GM18499 (cell line): ENCODE measurements around the gene PCDH8.
"Not testable (repeated sequence)": the region's sequence is repeated elsewhere in the genome, so short reads cannot be mapped to it uniquely, and the experiment has no call there.

Source experiments
- ATAC-seq: cut with Tn5 transposase; IDR thresholded peaks from one replicate; pipeline ENCODE4 v1.9.1; 2021; ENCODE audit warnings: moderate number of reproducible peaks; ENCODE audit not compliant: insufficient read depth, unreplicated experiment

The PCDH8 gene

DNA sequence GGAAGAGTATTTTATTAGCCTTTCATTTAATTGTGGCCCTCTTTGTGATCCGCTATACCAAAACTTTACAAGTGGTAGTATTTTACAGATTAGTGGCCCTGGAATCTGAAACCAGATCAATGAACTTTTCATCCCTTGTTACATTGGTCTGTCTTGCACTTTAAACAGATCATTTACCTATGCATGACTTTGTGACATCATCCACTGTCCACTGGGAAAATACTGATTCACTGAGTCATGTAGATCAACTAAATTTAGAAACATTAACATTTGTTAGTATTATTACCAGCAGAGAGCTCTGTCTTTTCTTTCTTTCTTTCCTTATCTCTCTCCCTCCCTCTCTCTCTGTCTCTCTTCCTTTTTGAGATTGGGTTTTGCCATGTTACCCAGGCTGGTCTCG, 17.5 kb downstream of the PCDH8 start:
- ATAC-seq = no peak

DNA sequence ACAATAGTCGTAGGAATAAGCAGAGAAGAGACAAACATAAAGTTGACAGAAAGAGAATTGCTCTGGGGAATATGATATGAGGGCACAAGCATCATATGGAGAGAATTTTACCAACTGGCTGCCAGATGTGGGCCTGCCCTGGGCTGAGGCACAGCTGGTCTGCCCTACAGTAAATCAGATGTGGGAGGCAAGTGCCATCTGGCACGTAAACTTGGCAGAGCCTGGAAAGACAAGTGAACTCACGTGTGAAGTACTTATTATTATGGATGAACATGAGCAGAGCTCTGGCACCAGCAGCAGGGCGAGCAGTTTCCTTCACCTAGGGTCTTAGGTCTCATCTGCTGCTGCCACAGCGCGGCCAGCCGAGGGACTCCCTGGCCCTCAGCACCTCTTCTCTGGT, 20.6 kb downstream of the PCDH8 start:
- ATAC-seq = no peak

DNA sequence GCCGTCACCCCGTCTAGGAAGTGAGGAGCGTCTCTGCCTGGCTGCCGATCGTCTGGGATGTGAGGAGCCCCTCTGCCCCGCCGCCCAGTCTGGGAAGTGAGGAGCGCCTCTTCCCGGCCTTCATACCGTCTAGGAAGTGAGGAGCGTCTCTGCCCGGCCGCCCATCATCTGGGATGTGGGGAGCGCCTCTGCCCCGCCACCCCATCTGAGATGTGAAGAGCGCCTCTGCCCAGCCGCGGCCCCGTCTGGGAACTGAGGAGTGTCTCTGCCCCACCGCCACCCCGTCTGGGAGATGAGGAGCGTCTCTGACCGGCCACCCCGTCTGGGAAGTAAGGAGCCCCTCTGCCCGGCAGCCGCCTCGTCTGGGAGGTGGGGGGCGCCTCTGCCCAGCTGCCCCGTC, 30.6 kb downstream of the PCDH8 start:
- not testable (repeated sequence) for ATAC-seq

DNA sequence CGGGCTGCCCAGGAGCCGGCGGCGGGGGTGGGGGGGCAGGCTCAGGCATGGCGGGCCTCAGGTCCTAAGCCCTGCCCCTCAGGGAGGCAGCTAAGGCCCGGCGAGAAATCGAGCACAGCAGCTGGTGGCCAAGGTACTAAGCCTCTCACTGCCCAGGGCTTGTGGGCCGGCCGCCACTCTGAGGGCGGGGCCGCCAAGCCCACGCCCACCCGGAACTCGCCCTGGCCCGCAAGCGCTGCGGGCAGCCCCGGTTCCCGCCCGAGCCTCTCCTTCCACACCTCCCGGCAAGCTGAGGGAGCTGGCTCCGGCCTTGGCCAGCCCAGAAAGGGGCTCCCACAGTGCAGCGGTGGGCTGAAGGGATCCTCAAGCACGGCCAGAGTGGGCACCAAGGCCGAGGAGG, 33.1 kb downstream of the PCDH8 start:
- ATAC-seq = no peak

DNA sequence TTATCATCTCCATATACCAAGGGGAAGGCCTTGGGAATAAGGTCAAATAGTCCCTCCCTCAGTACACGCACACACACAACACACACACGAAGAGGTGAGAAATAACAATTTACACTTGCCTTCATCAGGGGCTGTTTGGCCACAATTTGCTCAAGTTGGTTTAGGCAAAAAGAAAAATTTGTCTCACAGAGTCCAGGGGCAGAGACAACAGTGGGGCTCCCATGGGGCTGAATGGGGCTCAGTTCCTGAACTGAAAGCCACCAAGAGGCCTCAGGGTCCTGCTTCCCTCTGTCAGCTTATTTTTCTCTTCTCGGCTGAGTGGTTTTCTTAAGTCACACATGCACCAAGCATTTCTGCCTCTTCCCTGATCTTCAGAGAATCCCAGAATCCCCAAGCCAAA, 35.5 kb downstream of the PCDH8 start:
- ATAC-seq = no peak

DNA sequence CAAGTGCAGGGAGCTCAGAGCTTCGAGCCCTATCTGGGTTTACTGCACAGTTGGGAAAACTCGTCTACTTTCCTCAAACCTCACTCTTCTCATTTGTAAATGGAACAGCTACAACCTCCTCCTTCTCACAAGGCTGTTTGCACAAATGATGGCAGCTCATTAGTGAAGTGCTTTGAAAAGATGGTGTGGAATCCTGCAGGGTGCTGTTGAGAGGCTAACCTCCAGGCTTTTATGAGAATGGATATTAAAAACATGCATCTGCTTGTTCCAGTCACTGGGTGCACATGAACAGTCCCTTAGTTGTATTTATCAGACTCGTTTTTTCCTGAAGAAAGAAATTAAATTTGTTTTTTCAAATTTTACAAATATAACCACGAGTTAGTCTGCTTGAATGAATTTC, 36.6 kb downstream of the PCDH8 start:
- no peak for ATAC-seq

DNA sequence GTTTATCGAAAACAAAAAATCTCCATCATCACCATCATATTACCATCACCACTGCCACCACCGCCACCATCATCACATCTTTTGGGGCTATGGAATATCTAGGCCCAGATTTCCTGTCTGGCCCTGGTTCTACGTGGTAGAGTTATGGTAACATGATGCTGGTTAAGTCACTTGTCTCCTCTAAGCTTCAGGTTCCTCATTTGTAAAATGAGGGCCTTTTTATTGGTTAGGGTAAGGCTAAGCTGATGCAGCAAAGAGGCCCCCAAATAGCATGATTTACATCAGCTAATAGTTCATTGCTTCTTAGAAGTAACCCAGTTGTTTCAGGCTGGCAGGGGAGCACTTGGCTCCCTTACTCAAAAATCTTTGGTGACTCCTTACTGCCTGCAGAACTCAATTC, 37.9 kb downstream of the PCDH8 start:
- ATAC-seq = no peak

DNA sequence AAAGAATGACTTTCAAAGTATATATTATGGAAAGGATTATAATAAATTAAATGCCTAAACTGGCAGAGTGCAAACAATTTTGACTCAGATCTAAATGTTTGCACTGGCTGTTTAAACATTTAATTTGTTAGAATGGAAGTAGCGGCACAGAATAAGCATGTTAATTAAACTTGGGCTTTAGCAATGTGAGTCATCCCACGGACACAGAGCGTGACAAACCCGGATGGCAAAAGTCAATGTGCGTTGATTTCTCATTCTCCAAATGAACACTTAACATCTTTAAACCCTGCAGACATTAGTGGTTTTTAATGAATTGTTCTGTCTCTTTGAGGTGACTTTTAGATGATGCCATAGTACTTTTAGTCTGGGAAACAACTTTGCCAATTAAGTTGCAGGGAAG, 38.4 kb downstream of the PCDH8 start:
- no peak for ATAC-seq

DNA sequence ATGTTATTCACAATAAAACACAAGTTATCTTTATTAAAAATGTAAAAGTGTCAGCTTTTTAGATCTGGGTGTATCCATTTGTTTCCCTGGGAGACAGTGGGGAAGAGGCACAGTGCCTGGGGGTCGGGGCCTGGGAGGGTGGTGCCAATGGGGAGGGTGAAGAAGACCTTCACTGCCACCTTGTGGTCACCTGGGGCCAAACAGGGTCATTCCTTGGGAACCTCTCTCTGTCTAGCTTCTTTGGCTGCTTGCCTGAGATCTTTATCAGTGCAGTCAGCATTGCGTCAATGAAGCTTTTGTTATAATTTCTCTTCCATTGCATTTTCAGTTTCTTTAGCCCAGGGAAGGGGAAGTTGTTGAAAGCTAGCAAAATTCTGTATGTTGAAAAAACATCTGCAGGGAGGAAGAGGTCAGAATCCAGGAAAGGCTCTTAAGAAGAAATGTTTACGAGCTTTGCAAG, 39.1 kb downstream of the PCDH8 start:
- no peak for ATAC-seq

DNA sequence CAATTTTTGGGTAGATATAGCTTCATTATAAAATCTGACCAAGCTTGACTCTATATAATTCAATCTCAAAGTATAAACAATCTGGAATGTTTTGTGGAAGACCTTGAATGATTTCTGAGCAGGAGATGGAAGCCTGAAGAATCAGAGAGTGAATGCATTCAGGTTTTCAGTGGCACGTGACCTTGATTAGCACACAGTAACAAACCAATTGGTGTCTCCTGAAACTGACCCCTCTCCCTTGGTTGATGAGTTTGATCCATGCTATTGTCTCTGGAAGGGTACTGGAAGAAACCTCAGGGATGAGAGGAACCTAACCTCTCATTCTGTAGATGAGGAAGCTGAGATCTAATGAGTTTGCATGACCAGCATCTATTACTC, 39.6 kb downstream of the PCDH8 start:
- ATAC-seq = no peak

DNA sequence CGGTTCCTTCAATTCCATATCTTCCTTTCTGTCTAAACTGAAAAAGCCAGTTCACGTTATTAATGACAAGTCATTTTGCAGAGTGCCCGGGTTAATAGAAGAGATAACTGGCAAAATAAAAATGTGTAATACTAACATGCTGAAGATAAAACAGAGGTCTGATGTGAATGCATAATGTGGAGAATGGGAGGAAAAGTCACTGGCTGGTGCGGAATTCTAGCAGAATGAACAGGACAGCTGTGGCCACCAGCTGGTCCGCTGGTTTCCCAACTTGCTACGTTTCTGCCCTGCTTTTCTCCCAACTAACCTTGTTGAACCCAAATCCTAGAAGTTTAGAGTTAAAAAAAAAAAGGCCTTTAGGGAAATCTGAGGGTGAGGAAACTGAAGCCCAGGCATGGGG, 42.4 kb downstream of the PCDH8 start:
- no peak for ATAC-seq

DNA sequence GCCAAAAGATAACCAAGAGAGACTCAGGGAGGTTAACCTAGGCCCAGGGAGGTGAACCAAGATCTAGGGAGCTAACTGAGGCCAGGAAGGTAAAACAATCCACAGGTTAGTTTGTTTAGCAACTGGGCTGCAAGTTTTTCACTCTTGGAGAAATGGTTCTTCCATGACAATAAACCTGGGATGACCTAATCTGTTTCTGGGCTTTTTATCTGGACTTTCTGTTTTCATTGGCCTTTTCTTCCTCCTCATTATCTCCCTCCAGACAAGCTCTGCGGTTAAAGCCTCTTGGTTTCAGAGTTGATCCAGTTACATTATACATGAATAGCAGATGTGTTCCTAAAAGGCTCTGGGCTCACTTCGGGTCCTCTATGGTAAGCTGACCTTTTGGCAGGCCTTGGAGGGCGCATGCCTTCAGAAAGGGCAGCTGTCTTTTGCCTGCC, 44.2 kb downstream of the PCDH8 start:
- ATAC-seq = no peak

DNA sequence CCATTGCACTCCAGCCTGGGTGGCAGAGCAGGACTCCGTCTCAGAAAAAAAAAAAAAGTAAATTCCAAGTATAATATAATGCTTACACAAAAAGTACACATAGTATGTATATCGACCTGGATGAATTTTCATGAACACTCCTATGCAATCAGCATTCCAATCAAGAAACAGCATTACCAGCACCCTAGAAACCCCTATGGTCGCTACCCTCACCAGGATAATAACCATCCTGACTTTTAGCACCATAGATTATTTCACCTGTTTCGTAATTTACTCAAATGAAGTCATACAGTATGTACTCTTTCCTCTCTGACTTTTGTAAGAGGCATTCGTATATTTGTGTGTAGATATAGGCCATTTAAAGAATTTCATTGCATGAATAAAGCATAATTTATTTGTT, 47.6 kb downstream of the PCDH8 start:
- no peak for ATAC-seq

DNA sequence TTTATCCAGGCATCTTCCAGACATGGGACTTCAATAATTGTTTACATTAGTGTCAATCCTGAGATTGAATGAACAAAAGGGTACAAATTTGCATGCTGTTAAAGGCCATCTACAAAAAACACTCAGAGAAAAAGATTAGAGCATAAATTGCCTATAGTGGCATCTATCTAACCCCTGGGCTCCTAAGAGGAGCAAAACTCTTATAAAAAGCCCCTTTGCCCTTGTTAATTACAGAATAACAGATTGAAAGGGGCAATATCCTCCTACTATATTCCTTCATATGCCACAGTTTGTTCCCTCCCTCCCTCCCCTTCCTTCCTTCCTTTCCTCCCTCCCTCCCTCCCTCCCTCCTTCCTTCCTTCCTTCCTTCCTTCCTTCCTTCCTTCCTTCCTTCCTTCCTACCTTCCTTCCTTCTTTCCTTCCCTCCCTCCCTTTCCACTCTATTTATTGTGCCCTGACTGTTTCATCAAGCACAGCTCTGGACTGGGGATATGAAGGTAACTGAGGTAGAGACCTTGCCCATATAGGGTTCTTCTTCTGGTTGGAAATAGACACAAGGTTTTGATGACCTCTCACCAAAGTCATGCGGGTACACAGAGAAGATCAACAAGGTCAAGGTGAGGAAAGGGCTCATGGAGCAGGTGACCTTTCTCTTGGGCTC, 49.5 kb downstream of the PCDH8 start:
- no peak for ATAC-seq

DNA sequence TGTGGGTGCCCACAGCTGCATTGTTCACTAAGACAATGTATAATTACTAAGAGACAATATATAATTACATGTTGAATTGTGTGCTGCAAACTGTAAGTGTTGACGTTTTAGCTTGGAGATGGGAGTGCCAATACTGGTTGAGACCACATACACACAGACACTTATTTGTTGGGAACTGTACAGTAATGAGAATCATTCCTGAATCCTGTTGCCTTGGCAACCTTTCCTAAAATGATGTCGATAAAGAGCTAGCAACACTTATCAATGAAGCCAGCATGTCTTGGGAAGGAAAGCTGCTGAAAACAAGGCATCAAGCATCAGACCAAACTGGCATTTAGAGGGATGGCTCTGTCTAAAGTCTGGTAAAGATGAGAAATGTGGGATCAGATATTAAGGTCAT, 51.3 kb downstream of the PCDH8 start:
- no peak for ATAC-seq

DNA sequence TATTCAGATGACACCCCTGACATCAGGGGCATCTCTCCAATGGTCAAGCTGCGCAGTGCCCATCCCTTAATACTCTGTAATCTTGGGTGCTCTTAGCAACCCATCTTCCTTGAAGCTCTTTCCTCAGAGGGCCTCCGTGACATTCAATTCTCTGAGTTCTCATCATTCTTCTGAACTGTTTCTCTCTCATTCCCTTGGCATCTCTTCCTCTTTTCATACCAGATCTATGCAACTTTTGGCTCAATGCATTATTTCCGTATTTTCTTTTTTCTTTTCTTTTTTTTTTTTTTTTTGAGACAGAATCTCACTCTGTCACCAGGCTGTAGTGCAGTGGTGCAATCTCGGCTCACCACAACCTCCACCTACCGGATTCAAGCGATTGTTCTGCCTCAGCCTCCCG, 53.9 kb downstream of the PCDH8 start:
- ATAC-seq = no peak

DNA sequence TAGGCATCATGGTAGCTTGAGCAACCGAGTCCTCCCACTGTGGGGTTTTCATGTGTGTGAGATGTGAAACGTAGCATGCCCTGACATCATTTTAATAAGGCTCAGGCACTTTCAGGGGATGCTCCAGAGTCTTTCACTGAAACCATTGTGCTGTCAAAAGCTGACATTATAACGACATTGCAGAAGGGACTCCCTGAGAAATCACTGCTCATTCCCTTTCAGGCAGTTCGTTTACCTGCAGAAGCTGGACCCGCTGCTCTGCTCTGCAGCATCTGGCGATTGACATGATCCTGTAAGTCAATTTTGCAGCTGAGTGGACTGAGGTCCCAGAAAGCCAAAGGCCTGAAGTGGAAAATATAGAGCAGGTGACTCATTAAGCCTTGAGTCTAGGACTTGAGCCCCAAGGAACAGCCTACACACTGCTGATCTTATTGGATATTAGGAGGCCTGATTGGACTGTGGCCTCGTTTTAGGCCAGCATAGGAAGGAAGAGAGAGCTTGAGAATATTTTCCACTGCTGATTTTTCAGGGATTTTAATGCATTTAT, 54.9 kb downstream of the PCDH8 start:
- ATAC-seq = no peak
